Stimulated activated naive CD8-positive, alpha-beta T cell treated with anti-CD3 and anti-CD28 coated beads, Interleukin-15, Interleukin-2, amounts not matched to agents 100 ng/mL and 50 ng/mL, for 24 hours (primary cell): ENCODE results near the gene CHODL.

Experiments
- H3K27ac Mint-ChIP-seq: one replicate; pipeline ENCODE4 v1.8.0; 2021; ENCODE audit warnings: mild to moderate bottlenecking, mixed read lengths
- H3K27me3 Mint-ChIP-seq: one replicate; pipeline ENCODE4 v1.8.0; 2021; ENCODE audit warnings: mixed read lengths
- H3K36me3 Mint-ChIP-seq: one replicate; pipeline ENCODE4 v1.8.0; 2021; ENCODE audit warnings: low read depth, mixed read lengths
- H3K4me1 Mint-ChIP-seq: one replicate; pipeline ENCODE4 v1.8.0; 2021; ENCODE audit warnings: low read depth, mixed read lengths
- H3K4me3 Mint-ChIP-seq: one replicate; pipeline ENCODE4 v1.8.0; 2021; ENCODE audit warnings: mild to moderate bottlenecking, mixed read lengths
- H3K9me3 Mint-ChIP-seq: one replicate; pipeline ENCODE4 v1.8.0; 2021; ENCODE audit warnings: mixed read lengths

Gene CHODL

DNA sequence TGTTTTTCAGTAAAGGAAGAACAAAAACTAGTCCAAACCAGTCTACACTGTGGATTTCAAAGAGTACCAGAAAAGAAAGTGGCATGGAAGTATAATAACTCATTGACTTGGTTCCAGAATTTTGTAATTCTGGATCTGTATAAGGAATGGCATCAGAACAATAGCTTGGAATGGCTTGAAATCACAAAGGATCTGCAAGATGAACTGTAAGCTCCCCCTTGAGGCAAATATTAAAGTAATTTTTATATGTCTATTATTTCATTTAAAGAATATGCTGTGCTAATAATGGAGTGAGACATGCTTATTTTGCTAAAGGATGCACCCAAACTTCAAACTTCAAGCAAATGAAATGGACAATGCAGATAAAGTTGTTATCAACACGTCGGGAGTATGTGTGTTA, 21.3 kb downstream of the CHODL start:
- H3K27me3 Mint-ChIP-seq, result no peaks in the 10 kb centered on the region

DNA sequence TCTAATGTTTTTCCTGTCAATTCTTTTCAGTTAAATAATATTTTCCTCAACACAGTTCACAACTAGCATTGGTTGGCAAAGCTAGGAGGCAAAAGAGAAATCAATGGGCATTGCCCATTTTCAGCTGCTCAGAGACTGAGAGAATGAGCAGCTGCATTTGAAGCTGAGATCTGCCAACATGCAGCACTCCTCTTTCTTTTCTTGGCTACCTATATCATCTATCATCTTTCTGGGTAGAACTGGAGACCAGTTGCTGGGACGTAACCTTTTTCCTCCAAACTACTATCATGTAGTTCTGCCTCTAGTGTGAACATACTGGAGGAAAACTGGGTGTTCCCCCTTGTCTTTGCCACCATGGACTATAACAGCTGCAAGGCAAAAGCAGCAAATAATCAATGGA, 22.9 kb downstream of the CHODL start:
- Mint-ChIP-seq H3K36me3 (no peaks in the 10 kb centered on the region), H3K4me3 (no peak overlapping the region), H3K9me3 (no peaks in the 10 kb centered on the region), H3K27me3 (no peaks in the 10 kb centered on the region), H3K27ac (no peak overlapping the region), H3K4me1 (no peaks in the 10 kb centered on the region)

More for the DNA sequence above, 21.3 kb downstream of the CHODL start:
- Mint-ChIP-seq H3K9me3 (no peaks in the 10 kb centered on the region), H3K4me3 (no peak overlapping the region), H3K27ac (no peak overlapping the region), H3K4me1 (no peaks in the 10 kb centered on the region), H3K36me3 (no peaks in the 10 kb centered on the region)

DNA sequence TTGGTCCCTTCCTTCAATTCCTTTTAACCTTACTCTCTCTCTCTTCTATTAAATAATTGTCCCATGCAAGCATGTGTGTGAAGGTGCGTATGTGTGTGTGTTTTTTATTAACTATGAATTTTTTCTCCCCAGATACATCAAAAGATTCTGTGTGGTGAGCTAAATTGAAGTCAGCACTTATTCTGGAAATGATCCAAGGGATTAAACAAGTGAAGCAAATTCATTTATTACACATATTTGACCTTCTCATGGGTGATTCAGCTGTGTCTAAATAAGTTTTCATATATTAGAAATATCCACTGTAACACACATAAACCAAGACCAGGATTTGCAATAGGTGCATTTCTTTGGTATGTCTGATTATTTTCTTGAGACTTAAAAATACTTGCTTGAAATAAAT, 24.3 kb downstream of the CHODL start:
- Mint-ChIP-seq H3K4me1 (no peaks in the 10 kb centered on the region), H3K36me3 (no peaks in the 10 kb centered on the region), H3K4me3 (no peak overlapping the region), H3K9me3 (no peaks in the 10 kb centered on the region), H3K27me3 (no peaks in the 10 kb centered on the region), H3K27ac (no peak overlapping the region)

DNA sequence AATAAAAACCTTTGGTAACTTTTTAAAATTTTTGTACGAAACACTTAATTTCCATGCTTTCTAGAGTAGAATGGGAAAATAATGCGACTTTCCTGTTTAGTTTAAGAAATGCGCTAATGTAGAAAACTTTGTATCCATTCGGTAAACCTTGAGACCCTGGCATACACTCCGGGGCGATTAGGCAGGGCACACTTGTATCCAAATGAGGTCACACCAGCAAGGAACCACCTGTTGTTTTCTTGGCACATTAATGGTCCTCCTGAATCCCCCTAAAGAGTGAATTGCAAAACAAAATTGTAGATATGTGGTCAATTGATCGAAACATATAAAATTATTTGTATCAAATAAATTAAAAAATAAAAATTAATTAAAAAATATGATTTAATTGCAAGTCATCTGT, 25.2 kb downstream of the CHODL start:
- H3K4me1 Mint-ChIP-seq, result no peaks in the 10 kb centered on the region
- no peaks in the 10 kb centered on the region for H3K27me3 Mint-ChIP-seq
- no peak overlapping the region for H3K4me3 Mint-ChIP-seq
- no peaks in the 10 kb centered on the region for H3K36me3 Mint-ChIP-seq
- no peaks in the 10 kb centered on the region for H3K9me3 Mint-ChIP-seq
- no peak overlapping the region for H3K27ac Mint-ChIP-seq

DNA sequence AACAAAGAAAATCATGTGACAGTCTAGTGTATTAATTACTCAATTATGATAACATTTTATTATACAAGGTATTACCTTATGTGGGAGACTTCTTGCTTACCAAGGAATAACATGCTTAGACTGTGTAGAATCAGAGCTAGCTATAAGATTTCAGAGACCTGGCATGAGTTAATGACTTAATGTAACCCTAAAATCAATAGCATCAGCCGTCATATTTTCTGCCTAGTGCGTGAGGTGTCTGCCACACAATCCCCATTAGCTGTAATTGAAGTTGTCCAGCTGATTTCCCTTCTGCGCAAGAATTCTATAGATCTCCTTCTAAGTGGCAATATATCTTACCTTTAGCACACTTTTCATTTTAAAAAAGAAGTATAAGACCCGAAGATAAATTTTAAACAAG, 28.8 kb downstream of the CHODL start:
- H3K4me3 Mint-ChIP-seq, result no peak overlapping the region
- H3K9me3 Mint-ChIP-seq, result no peaks in the 10 kb centered on the region
- no peaks in the 10 kb centered on the region for H3K4me1 Mint-ChIP-seq
- no peaks in the 10 kb centered on the region for H3K36me3 Mint-ChIP-seq
- H3K27ac Mint-ChIP-seq, result no peak overlapping the region
- no peaks in the 10 kb centered on the region for H3K27me3 Mint-ChIP-seq

DNA sequence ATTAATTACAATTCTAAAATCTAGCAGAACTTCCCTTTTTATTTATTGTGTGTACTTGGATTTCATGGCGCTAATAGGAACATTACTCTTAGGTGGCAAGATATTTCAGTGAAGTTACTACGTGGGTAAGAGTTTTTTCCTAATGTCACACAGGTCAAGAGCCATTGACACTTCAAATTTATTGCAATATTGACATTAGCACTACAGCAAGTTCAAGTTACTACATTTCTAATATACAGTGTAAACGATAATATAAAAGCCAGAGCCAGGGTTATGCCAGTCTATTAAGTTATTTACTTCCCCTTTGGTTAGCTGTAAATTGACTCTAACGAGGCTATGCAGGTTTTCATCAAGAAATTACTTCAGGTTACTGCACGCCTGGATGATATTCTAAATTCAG, 29.7 kb downstream of the CHODL start:
- Mint-ChIP-seq H3K36me3 (no peaks in the 10 kb centered on the region), H3K4me1 (no peaks in the 10 kb centered on the region), H3K27me3 (no peaks in the 10 kb centered on the region), H3K27ac (no peak overlapping the region), H3K4me3 (no peak overlapping the region), H3K9me3 (no peaks in the 10 kb centered on the region)

DNA sequence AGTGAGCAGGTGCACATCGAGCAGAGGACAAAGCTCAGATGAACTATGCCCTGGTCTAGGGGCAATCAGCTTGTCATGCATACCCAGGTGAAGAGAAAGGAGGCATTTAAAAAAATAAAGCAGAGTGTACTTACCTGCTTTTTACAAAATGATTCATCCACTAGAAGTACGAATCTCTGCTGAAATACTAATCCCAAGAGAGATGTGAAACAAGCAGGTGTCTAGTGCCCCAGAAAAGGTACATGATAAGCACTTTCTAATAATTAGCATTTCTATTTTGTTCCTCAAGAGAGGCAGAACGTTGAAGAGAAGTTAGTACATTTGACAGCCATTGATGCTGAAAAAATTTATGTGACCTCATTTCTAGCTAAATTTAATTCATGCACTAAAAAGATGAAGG, 31.1 kb downstream of the CHODL start:
- no peaks in the 10 kb centered on the region for H3K9me3 Mint-ChIP-seq
- no peak overlapping the region for H3K4me3 Mint-ChIP-seq
- H3K4me1 Mint-ChIP-seq, result no peaks in the 10 kb centered on the region
- peaks cover 3% of the 10 kb centered on the region for H3K27me3 Mint-ChIP-seq
- H3K27ac Mint-ChIP-seq, result no peak overlapping the region
- H3K36me3 Mint-ChIP-seq, result no peaks in the 10 kb centered on the region

DNA sequence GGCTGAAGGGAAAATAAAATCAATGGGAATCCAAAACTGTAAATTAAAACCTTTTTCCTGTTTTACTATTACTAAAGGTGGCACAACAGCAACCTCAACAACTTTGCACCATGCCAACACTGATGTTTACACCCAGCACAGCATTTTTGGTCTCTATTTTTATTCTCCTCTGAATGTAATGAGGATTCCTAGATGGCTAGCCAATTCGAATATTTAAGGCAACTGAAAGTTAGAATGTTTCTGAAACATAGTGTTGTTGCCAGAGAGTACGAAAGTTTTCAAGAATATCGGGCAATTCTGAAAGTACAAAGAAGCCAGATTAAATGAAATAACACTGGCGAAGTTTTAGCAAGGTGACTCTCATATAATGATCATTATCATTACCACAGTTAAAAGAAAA, 40.7 kb downstream of the CHODL start:
- Mint-ChIP-seq H3K4me1 (no peaks in the 10 kb centered on the region), H3K36me3 (no peaks in the 10 kb centered on the region), H3K27me3 (peaks cover 3% of the 10 kb centered on the region), H3K9me3 (no peaks in the 10 kb centered on the region), H3K4me3 (no peak overlapping the region), H3K27ac (no peak overlapping the region)

DNA sequence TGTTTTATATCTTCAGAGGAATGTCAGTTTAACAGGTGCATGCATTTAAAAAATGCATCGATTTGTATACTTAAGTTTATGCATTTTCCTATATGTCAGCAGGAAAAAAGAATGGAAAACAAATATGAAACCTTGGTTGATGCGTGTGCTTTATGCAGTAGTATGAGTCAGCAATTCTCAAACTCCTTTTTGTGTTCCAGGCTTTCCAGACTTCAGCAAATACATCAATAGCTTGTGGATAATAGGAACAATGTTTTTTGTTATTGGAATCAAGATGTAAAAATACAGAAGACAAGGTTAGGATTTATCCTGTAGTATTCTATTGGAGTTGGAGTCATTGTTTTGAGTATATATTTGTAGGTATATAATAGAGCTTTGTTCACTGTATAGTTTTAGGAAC, 45.2 kb downstream of the CHODL start:
- Mint-ChIP-seq H3K4me3 (no peak overlapping the region), H3K36me3 (no peaks in the 10 kb centered on the region), H3K27me3 (no peaks in the 10 kb centered on the region), H3K27ac (no peak overlapping the region), H3K9me3 (no peaks in the 10 kb centered on the region), H3K4me1 (no peaks in the 10 kb centered on the region)

DNA sequence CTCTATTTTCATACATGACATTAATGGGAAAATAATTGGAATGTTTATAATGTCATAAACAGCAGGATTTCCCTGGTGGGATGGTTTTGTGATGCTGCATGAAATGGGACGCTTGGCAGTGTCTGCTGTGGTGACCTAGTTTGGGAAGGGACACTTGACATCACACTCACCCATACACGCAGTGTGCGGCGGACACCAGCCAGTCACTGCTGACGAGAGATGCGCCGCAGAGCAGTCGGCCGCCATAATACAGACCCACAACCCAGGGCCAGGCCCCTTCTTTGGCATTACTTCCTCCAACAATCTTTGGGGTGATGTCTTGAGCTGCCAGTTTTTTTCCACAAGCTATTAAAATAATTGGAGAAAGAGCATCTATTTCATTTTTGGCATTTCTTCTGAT, 49.5 kb downstream of the CHODL start:
- H3K4me1 Mint-ChIP-seq, result no peaks in the 10 kb centered on the region
- H3K4me3 Mint-ChIP-seq, result no peak overlapping the region
- H3K36me3 Mint-ChIP-seq, result no peaks in the 10 kb centered on the region
- no peaks in the 10 kb centered on the region for H3K9me3 Mint-ChIP-seq
- H3K27me3 Mint-ChIP-seq, result peaks cover 3% of the 10 kb centered on the region
- no peak overlapping the region for H3K27ac Mint-ChIP-seq

DNA sequence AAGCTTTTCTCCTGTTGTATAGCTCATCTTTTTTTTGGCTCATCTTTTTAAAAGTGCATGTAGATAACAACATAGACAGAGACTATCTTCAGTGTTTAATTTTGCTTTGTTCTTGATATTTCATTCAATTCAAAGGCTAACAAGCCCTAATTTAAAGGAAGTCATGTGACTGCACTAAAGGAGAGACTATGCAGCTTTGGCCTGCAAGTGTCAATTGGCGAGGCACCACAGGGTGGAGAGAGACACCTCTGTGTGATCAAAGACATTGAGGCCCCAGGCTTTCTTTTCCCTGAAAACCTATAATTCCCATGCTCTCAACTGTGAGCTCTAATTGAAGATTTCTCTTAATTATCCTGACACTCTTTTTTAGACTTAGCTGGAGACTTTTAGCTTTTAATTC, 53.6 kb downstream of the CHODL start:
- peaks cover 3% of the 10 kb centered on the region for H3K27me3 Mint-ChIP-seq
- no peaks in the 10 kb centered on the region for H3K4me1 Mint-ChIP-seq
- H3K4me3 Mint-ChIP-seq, result no peak overlapping the region
- H3K36me3 Mint-ChIP-seq, result no peaks in the 10 kb centered on the region
- no peak overlapping the region for H3K27ac Mint-ChIP-seq
- H3K9me3 Mint-ChIP-seq, result no peaks in the 10 kb centered on the region
